H1 (cell line): ENCODE data around the gene HYAL4. TPM values are rescaled to one million over a fixed set of nuclear protein-coding genes. Genes with fewer than 3 reads are reported as not detected.

Experiments used
- CTCF ChIA-PET: fragments of 300-600 bp; sonication (Branson Sonifier 250); formaldehyde crosslinking; loops from one replicate; lab custom pipeline; 2021; ENCODE audit not compliant: partially characterized antibody; lab: Charles Lee
- POLR2A ChIA-PET: fragments of 300-600 bp; sonication (Branson Sonifier 250); formaldehyde crosslinking; loops from one replicate; lab custom pipeline; 2021; ENCODE audit warnings: inconsistent platforms; ENCODE audit not compliant: partially characterized antibody; lab: Charles Lee
- DNase-seq, 2 experiments: peaks; one replicate each; pipeline versions ENCODE4 v3.0.0 to v3.0.0-alpha.2; 2010 to 2022; ENCODE audit warnings: low spot score in 2 of 2, low read depth in 1 of 2, mixed read lengths in 1 of 2
- FAIRE-seq: peaks from 2 replicates; lab custom pipeline; 2011; peaks lifted over from hg19 to GRCh38; lab: Jason Lieb, UNC
- H2AFZ ChIP-seq: 2 replicates; pipeline ENCODE4 v1.8.1; 2012; ENCODE audit warnings: low read length, inconsistent platforms
- H2AK5ac ChIP-seq: 2 replicates; pipeline ENCODE4 v1.6.1; 2013; ENCODE audit warnings: low read depth, low read length
- H2BK120ac ChIP-seq: replicated peaks from 2 replicates; pipeline ENCODE3; 2013; ENCODE audit warnings: low read depth, low read length, inconsistent platforms
- H2BK12ac ChIP-seq: 2 replicates; pipeline ENCODE4 v1.6.1; 2013; ENCODE audit warnings: low read depth, low read length
- H2BK15ac ChIP-seq: 2 replicates; pipeline ENCODE4 v1.6.1; 2013; ENCODE audit warnings: low read length
- H2BK20ac ChIP-seq: 2 replicates; pipeline ENCODE4 v1.6.1; 2013; ENCODE audit warnings: low read length
- H2BK5ac ChIP-seq: 2 replicates; pipeline ENCODE4 v1.6.1; 2013; ENCODE audit warnings: low read depth, low read length
- H3K14ac ChIP-seq: 2 replicates; pipeline ENCODE4 v1.6.1; 2013; ENCODE audit warnings: inconsistent platforms; ENCODE audit not compliant: insufficient read length
- H3K18ac ChIP-seq: 2 replicates; pipeline ENCODE4 v1.6.1; 2013; ENCODE audit warnings: low read length; ENCODE audit errors: extremely low read depth
- H3K23ac ChIP-seq: 2 replicates; pipeline ENCODE4 v1.6.1; 2013; ENCODE audit warnings: inconsistent platforms; ENCODE audit not compliant: insufficient read length
- H3K23me2 ChIP-seq: 2 replicates; pipeline ENCODE4 v1.6.1; 2013; ENCODE audit warnings: low read depth, low read length
- H3K27ac ChIP-seq: 2 replicates; pipeline ENCODE4 v1.6.1; 2011; ENCODE audit warnings: low read depth, low read length, inconsistent platforms
- H3K27me3 ChIP-seq, 4 experiments: replicated peaks in 1 of 4; 1 replicate in 1 of 4; 2 replicates in 3 of 4; pipeline versions ENCODE4 v1.6.1 to v1.8.1; 2011 to 2013; ENCODE audit warnings: low read length in 3 of 4, mild to moderate bottlenecking in 3 of 4, inconsistent platforms in 2 of 4, mixed read lengths in 2 of 4, moderate library complexity in 1 of 4; ENCODE audit not compliant: control insufficient read depth in 3 of 4, insufficient read depth in 3 of 4; ENCODE audit errors: extremely low read depth in 1 of 4
- H3K36me3 ChIP-seq, 4 experiments: 2 replicates each; pipeline versions ENCODE4 v1.6.1 to v1.8.1; 2011 to 2013; ENCODE audit warnings: mild to moderate bottlenecking in 4 of 4, low read length in 3 of 4, moderate library complexity in 2 of 4, control low read depth in 1 of 4, inconsistent platforms in 1 of 4; ENCODE audit not compliant: insufficient read depth in 4 of 4, control insufficient read depth in 2 of 4
- H3K4ac ChIP-seq: replicated peaks from 2 replicates; pipeline ENCODE3; 2013; ENCODE audit warnings: low read length, low read depth, mixed read lengths, inconsistent platforms; ENCODE audit not compliant: insufficient read length
- H3K4me1 ChIP-seq, 4 experiments: replicated peaks in 1 of 4; 1 replicate in 1 of 4; 2 replicates in 3 of 4; pipeline versions ENCODE4 v1.6.1 to v1.8.1; 2011 to 2013; ENCODE audit warnings: low read length in 3 of 4, inconsistent platforms in 2 of 4, mixed read lengths in 1 of 4; ENCODE audit not compliant: insufficient read depth in 4 of 4, control insufficient read depth in 3 of 4
- H3K4me2 ChIP-seq, 2 experiments: 2 replicates each; pipeline versions ENCODE4 v1.6.1 to v1.8.1; 2011 to 2013; ENCODE audit warnings: low read depth in 2 of 2, low read length in 2 of 2, control low read depth in 1 of 2, inconsistent platforms in 1 of 2, mild to moderate bottlenecking in 1 of 2; ENCODE audit not compliant: insufficient read depth in 1 of 2
- H3K4me3 ChIP-seq, 4 experiments: fragments of 200-600, 300-600 bp in 1 of 4; sonication (generic), shearing (Covaris generic), sonication (Bioruptor Twin) in 1 of 4; 2 replicates each; pipeline versions ENCODE4 v1.5.1 to v1.8.1; 2011 to 2016; ENCODE audit warnings: low read length in 4 of 4, low read depth in 3 of 4, control low read depth in 2 of 4, inconsistent platforms in 2 of 4, mild to moderate bottlenecking in 2 of 4, mixed read lengths in 1 of 4, moderate library complexity in 1 of 4; ENCODE audit not compliant: insufficient read depth in 2 of 4; ENCODE audit errors: extremely low read depth in 1 of 4
- H3K56ac ChIP-seq: replicated peaks from 2 replicates; pipeline ENCODE3; 2013; ENCODE audit warnings: low read depth, mild to moderate bottlenecking, mixed read lengths, low read length, inconsistent platforms; ENCODE audit not compliant: insufficient read length
- H3K79me1 ChIP-seq: 2 replicates; pipeline ENCODE4 v1.6.1; 2013; ENCODE audit warnings: low read depth, low read length, control low read depth
- H3K79me2 ChIP-seq, 2 experiments: 2 replicates each; pipeline versions ENCODE4 v1.6.1 to v1.8.1; 2012 to 2013; ENCODE audit warnings: low read length in 2 of 2, mild to moderate bottlenecking in 2 of 2, inconsistent platforms in 1 of 2; ENCODE audit not compliant: insufficient read depth in 2 of 2, control insufficient read depth in 1 of 2
- H3K9ac ChIP-seq, 4 experiments: replicated peaks in 1 of 4; 1 replicate in 1 of 4; 2 replicates in 3 of 4; pipeline versions ENCODE4 v1.6.1 to v1.8.1; 2011 to 2013; ENCODE audit warnings: low read depth in 3 of 4, low read length in 3 of 4, control low read depth in 2 of 4, mild to moderate bottlenecking in 2 of 4, moderate library complexity in 2 of 4, inconsistent platforms in 1 of 4; ENCODE audit errors: extremely low read depth in 1 of 4
- H3K9me3 ChIP-seq, 2 experiments: 2 replicates each; pipeline versions ENCODE4 v1.6.1 to v1.8.1; 2012 to 2013; ENCODE audit warnings: mild to moderate bottlenecking in 2 of 2, moderate library complexity in 2 of 2, control low read depth in 1 of 2, inconsistent platforms in 1 of 2, low read depth in 1 of 2, low read length in 1 of 2, mixed read lengths in 1 of 2; ENCODE audit not compliant: insufficient read depth in 2 of 2
- H4K20me1 ChIP-seq, 2 experiments: replicated peaks in 1 of 2; 2 replicates each; pipeline versions ENCODE3 to v1.8.1; 2011 to 2013; ENCODE audit warnings: inconsistent platforms in 2 of 2, low read length in 2 of 2, mild to moderate bottlenecking in 1 of 2; ENCODE audit not compliant: insufficient read depth in 2 of 2, control insufficient read depth in 1 of 2
- H4K5ac ChIP-seq: 2 replicates; pipeline ENCODE4 v1.6.1; 2013; ENCODE audit warnings: low read length, low read depth, mixed read lengths, inconsistent platforms; ENCODE audit not compliant: insufficient read length
- H4K8ac ChIP-seq: 2 replicates; pipeline ENCODE4 v1.8.0; 2013; ENCODE audit warnings: mild to moderate bottlenecking, moderate library complexity, low read length, inconsistent platforms; ENCODE audit not compliant: insufficient read depth; ENCODE audit errors: extremely low read depth
- H4K91ac ChIP-seq: replicated peaks from 2 replicates; pipeline ENCODE3; 2013; ENCODE audit warnings: low read length, mixed read lengths, inconsistent platforms; ENCODE audit not compliant: insufficient read length
- KDM4A ChIP-seq: IDR thresholded peaks from one replicate; pipeline ENCODE4 v1.7.1; 2012; ENCODE audit warnings: low read depth, mild to moderate bottlenecking, moderate library complexity, low read length, inconsistent platforms; ENCODE audit not compliant: severe bottlenecking
- SP1 ChIP-seq: IDR thresholded peaks from 2 replicates; pipeline ENCODE4 v1.6.1; 2011; ENCODE audit warnings: low read depth, low read length
- SRF ChIP-seq: IDR thresholded peaks from 2 replicates; pipeline ENCODE4 v1.6.1; 2011; ENCODE audit warnings: mild to moderate bottlenecking, low read depth, low read length, moderate library complexity
- SUZ12 ChIP-seq: fragments of 200-600 bp; sonication (generic); IDR thresholded peaks from 2 replicates; pipeline ENCODE4 v1.6.1; 2012; ENCODE audit warnings: mild to moderate bottlenecking, inconsistent platforms, low read length, moderate library complexity, mixed read lengths
- WGBS, 2 experiments: shearing (Covaris generic) in 1 of 2; methylation state at CpG; one replicate each; pipeline versions ENCODE4 v1.1.6 to v1.1.7; 2013 to 2015; ENCODE audit warnings: low lambda C conversion rate in 2 of 2, mixed read lengths in 2 of 2, inconsistent platforms in 1 of 2, low coverage in 1 of 2, missing lambda C conversion rate in 1 of 2; ENCODE audit not compliant: insufficient replicate concordance in 2 of 2, insufficient coverage in 1 of 2, insufficient read length in 1 of 2; ENCODE audit errors: extremely low coverage in 1 of 2, missing lambda C conversion rate in 1 of 2; 5-methylcytosine and 5-hydroxymethylcytosine counted together
- polyA plus RNA-seq, 7 experiments: library from polyadenylated mRNA; depleted of rRNA in 3 of 7; stranded (reverse) in 5 of 7; unstranded in 2 of 7; fragments of >200 nt in 5 of 7; fragments of 200-250 nt in 2 of 7; gene quantifications; 1 replicate in 5 of 7; 2 replicates in 1 of 7; 4 replicates in 1 of 7; pipeline versions ENCODE4 v1.2.1 to v1.2.3, GENCODE V29; 2011 to 2013; ENCODE audit warnings: missing spikeins in 2 of 7, mixed read lengths in 2 of 7
- total RNA-seq: library from RNA; stranded (reverse); fragmentation: NEBNext Ultra II Directional; extraction: Animal tissue kit (Norgen Biotek cat#: 25700); gene quantifications from 2 replicates; pipeline ENCODE4 v1.2.1, GENCODE V29; 2021

HYAL4 gene
- total and polyA plus RNA-seq, 2 of the 8 experiments (the other 6 are each of a cell fraction or from before 2014, with no cell fraction given) = not detected

GRCh38 chr7:123809471-123809870 lies 35.5 kb upstream of the HYAL4 start:
- Histone ChIP-seq H3K4me3 (no peak overlapping the region), H3K14ac (no peak overlapping the region), H3K9ac (no peak overlapping the region), H3K79me2 (no peaks in the 10 kb centered on the region), H3K36me3 (no peaks in the 10 kb centered on the region), H2BK15ac (no peak overlapping the region), H2AK5ac (no peak overlapping the region), H2BK20ac (no peak overlapping the region), H4K8ac (no peak overlapping the region), H3K4me1 (no peaks in the 10 kb centered on the region), H3K79me1 (no peaks in the 10 kb centered on the region), H2BK120ac (no peak overlapping the region), H2AFZ (no peak overlapping the region), H3K18ac (no peak overlapping the region), H3K4ac (no peak overlapping the region), H3K9me3 (no peaks in the 10 kb centered on the region), H3K4me2 (no peak overlapping the region), H3K27me3 (no peaks in the 10 kb centered on the region), H2BK5ac (no peak overlapping the region), H4K91ac (no peak overlapping the region), H3K23ac (no peak overlapping the region), H3K27ac (no peak overlapping the region), H3K23me2 (no peaks in the 10 kb centered on the region; the same call in 1 of the 2 replicates), H2BK12ac (no peak overlapping the region), H4K5ac (no peak overlapping the region), H3K56ac (no peak overlapping the region), H4K20me1 (no peaks in the 10 kb centered on the region)
- WGBS, 2 experiments = 96% methylated on average over 2 of the region's 2 CpGs; no CpG with 5 or more reads in 1 of the 2 experiments
- TF ChIP-seq SRF = no peak
- no peak for TF ChIP-seq SP1
- no peak for TF ChIP-seq SUZ12
- TF ChIP-seq KDM4A = no peak
- DNase-seq (no peak), FAIRE-seq (no peak)
- ChIA-PET CTCF (no interaction called here), POLR2A (no interaction called here)
